HG03571 (cell line): ENCODE measurements around the gene GPC3.
"Not testable (repeated sequence)": the region's sequence is repeated elsewhere in the genome, so short reads cannot be mapped to it uniquely, and the experiment has no call there.

Experiments
- ATAC-seq: cut with Tn5 transposase; IDR thresholded peaks from one replicate; pipeline ENCODE4 v1.9.1; 2021; ENCODE audit not compliant: unreplicated experiment

The GPC3 gene

DNA sequence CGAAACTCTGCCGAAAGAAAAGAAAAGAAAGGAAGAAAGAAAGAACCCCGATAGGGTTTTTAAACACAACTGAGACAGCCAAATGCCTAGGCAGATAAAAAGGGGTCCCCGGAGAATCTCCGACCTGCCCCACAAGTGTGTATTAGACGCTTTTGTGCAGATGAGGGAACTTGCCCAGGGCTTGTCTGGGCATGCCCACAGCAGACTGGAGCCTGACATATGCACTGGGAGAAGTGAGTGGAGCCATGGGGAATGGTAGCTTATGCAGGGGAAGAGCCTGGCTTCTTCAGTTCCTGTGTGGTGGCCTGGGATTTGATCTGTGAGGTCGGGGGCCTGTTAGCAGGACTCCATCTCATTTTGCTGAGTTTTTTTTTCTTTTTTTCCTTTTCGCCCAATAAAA, 199.0 kb downstream of the GPC3 start:
- no peak for ATAC-seq

DNA sequence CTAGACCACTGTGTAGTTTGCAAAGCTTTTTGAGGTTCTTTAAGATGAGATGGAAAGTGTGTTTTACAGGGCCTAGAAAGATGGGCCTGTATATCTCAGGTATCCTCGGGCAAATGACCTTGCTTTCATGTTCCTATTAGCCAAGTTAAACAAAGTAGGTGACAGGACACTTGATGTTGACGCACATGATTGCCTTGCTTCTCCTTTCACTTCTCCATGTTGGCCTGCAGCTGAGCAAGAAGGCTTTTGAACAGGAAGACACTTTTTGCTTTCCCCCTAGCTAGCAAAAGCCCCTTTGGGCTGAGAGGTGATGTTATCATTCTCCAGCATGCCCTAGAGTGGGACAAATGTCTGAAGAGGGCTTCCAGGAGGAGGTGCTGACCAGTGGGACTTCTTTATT, 202.1 kb downstream of the GPC3 start:
- ATAC-seq: peak; percentile 69

DNA sequence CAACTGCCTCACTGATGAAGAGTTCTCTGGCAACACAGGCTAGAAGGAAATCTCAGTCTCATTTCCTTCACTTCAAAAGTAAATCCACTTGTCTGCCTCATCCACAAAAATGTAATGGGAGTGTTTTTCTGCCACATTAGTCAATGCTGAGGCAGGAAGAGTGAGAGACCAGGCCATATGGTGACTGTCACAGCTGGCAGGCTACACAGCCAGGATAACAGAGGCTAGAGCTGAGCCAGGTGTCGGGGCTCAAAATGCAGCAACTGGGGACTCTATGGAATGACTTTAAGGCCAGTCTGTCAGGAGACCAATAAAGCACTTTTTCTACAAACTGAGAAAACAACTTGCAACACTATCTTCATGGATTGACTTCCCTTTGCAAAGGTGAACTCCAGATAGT, 204.2 kb downstream of the GPC3 start:
- ATAC-seq: no peak

DNA sequence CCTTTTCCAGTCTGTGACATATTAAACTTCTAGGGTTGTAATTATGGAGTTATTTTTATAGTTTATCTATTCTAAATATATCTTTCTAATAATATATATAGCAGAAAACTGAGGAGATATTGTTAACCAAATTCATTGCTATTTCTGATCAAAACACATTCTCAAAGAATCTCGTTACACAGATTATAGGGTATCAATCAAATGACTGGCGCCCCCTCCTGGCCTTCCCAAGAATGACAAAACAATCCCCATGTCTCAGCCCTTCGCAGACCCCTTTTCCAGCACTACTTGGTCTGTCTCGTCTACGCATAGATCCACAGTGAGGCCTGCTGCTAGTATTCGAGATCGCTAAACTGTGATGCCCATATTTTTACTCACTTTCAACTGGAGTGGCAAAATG, 209.3 kb downstream of the GPC3 start:
- no peak for ATAC-seq

DNA sequence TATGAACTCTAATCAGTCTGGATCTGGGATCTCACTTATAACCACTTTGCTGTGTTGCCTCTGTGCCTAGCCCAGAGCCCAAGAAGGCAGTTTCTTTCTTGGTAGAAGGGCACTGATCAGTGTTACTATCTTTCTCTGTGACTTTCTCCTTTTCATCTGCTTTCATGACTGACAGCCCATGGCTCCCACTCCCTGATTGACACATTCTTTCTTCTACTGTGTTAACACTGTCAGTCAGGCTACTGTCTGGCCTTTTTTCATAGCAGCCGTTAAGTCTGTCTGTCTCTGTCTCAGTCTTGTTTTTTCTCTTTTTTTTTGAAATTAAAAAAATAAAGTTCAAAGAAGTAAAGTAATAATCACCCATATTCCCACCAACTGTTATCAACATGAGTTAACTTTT, 210.6 kb downstream of the GPC3 start:
- no peak for ATAC-seq

DNA sequence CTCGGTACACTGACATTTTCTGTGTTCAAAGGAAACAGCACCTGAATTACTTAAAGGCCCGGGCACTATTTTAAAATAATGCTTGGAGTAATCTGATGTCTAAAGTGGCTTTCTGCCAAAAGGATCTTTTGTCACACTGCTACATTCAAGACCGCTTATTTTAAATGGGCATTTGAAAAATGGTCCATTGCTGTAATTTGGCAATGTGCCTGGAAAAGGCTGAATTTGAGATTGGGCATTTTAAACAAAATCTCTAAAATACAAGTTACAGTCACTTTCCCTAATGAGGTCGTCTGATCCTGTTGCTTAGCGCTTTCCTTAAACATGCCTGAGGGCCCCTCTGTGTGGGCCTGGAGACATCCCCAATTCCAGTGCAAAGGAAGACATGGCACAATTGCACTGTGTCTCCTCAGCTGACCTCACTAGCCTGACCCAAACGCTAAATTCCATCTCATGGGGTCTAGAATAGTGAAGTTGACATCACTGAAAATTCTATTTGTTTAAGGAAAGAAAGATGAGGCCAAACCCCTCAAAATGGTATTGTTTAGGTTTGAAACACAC, 214.2 kb downstream of the GPC3 start:
- no peak for ATAC-seq

DNA sequence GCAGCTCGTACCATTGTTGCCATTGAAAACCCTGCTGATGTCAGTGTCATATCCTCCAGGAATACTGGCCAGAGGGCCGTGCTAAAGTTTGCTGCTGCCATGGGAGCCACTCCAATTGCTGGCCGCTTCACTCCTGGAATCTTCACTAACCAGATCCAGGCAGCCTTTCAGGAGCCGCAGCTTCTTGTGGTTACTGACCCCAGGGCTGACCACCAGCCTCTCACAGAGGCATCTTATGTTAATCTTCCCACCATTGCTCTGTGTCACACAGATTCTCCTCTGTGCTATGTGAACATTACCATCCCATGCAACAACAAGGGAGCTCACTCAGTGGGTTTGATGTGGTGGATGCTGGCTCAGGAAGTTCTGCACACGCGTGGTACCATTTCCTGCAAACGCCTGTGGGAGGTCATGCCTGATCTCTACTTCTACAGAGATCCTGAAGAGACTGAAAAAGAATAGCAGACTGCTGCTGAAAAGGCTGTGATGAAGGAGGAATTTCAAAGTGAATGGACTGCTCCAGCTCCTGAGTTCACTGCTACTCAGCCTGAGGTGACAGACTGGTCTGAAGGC, 222.3 kb downstream of the GPC3 start:
- ATAC-seq: not testable (repeated sequence)

DNA sequence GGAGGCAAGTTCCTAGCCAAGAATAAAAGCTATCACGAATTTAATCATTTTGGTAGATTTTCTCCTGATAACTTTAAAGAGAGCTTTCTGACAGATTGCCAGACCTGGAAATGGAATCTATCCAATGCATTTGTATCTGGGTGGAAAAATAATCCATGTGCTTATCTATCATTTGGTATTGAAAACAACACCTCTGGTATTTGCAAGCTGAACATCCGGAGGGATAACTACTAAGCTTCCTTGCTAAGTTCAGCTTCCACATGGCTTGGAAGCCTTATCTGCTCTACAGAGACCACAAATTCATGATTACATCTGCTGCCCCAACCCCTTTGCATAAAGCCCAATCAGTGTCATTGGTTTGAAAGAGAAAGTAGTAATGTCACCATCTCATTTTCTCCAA, 230.7 kb downstream of the GPC3 start:
- ATAC-seq: no peak

DNA sequence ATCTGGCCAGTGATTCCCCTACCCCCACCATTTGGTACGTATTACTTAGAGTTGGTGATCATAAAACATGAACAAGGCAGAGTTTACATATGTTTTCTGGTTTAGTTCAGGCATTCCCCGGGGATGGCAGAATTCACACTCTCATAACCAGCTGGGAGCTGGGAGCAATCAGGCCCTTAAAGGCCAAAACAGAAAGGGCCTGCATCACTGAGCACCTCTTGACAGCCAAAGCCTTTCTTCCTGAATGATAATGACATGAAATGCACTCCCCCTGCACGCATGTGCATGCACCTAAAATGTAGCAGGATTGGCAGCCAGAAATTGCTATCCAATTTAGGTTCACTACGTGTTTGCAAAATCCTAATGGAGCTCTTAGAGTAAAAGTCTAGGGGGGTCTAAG, 235.4 kb downstream of the GPC3 start:
- ATAC-seq: no peak

DNA sequence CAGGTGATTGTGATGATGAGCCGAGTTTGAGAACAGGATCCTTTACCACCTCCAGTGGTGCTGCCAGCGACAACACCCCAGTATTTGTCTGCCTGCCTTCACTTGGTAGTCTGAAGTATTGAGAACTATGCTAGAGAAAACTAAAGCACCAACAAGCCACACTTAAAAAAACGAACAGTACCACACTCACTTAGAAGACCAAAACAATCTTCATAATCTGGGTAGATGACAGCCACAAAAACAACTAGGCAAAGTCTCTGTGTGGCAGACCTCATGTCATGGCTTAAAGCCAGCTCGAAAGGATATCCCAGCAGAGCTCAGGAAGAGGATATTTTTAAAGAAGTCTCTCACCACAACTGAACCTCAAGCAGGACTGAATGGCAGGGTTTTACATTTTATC, 236.0 kb downstream of the GPC3 start:
- no peak for ATAC-seq

DNA sequence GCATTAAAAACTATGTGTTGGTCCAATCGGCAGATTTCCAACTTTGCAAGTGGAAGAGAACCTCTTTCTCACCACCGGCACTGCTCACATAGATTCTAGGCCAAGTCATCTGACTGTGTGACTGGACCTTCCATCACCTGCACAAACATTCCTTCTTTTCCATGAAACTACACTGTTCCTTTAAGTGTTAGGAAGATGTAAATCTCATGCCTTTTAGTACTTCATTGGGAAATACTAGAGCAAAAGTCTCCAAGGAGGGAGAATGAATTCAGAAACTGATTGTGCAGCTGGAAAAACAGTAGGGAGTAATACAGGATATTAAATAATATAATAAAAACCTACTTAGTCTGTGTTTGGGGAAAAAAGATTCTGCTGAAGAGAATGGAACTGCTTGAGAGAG, 238.2 kb downstream of the GPC3 start:
- ATAC-seq: no peak

DNA sequence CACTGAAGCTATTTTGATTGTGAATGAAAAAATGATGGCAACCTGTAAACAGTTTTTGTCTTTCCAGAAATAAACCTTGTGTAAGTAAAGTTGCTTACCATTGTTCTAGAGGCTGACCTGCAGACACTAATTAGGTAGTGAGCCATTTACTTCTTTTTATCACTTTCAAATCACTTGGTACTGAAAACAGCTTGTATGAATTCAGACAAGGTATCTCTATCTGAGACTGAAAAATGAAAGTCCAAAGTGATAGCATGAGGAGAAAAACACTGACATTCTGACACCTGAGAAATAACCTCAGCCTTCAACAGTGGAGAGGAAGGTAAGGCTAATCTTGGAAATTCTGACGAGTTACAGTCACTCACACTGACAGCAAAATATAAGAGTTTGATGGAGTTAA, 238.8 kb downstream of the GPC3 start:
- no peak for ATAC-seq

DNA sequence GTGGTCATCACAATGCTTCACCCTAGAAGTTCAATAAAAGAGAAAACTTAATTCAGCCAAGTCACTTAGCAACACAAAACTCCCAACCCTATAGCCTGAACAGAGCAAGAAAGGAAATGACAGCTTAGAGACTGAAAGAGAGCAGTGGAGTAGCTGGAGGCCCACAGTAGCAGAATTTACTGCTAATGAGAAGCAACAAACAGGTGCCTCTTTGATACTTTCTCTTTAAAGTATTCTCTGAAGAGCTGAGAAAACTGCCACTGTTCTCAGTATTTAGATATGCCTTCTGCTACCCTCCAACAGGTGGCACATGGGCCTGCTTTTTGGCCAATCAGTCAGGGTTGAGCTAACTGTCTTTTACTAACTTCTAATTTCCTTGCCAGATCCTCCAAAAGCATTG, 240.0 kb downstream of the GPC3 start:
- ATAC-seq: no peak

DNA sequence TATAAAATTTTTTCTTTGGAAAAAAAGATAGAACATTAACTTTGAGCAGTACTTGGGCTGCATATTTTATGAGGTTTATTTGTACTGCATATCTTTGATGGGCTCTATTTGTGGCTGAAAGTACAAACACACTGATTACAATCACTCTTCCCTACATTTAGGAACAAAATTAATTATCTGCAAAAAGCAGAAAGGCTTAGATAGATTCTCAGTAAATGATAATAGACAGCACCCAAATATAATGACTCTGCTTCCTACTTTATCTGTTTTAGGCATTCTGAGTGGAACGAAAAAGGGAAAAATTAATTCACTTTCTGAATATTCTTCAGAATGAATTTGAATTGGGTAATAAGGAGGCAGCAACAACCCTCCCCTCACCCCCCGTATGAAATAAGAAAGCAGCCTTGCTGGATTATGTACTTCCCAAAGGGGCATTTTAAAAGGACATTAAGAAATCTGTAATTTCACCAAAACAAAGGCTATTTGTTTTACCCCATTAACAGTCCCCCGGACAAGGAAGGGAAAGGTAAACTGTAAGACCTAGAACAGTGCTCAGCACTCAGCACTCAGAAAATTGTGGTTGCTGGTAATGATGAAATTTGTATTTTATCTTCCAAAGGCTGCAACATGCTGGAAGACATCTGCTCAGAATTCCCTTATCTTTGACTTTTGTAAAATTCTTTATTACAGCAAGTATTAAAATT, 242.6 kb downstream of the GPC3 start:
- ATAC-seq: no peak

DNA sequence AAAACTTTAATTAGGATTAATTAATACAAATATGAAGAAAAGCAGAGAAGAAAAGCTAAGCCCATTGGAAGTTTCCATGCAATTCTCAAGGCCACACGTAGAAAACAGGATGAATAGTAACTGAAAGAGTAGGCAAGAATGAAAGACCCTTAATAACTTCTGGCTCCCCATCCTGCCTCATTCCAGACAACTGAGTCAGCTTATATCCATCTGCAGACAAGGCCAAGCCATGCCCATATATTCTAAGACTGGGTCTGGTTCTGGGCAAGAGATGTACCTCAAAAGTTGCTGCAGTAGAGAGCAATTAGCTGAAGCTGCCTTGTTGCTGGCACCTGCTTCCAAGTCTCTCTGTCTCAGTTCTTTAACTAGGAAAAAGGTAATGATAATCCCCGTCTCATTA, 244.1 kb downstream of the GPC3 start:
- no peak for ATAC-seq

DNA sequence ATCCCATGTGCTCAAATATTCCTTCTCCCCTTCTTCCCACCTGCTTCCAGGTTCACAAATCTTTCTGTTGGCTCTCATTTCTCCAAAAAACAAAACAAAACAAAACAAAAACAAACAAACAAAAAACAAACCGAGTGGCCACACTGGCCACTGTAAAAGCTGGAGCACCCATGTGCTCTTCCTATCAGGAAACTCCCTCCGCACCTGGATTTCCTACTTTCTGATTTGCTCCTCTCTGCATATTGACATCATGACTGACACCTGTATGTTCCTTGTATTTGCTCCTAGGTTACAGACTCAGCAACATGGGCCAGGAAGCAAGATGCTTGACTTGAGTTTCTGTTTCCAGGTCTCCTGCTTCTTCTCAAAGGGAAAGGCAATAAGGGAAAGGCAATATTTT, 258.8 kb downstream of the GPC3 start:
- ATAC-seq: no peak

DNA sequence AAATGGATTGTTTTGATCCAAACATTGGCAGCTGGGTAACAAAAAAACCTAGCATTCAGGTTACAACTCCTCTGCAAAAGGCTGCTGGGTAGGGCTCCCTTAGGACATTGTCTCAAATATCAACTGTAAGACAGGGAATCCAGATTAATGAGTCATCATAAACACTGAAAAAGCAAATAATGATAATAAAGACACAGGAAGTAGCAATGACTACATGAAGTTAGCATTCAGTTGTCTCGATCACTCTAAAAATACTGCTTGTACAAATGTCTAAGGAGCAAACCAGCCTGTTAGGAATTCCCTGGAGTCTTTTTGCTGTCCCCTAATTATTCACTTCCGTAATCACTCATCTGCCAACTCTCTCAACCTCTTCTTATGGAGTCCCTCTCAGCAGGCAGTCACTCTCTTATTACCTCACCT, 259.2 kb downstream of the GPC3 start:
- no peak for ATAC-seq

DNA sequence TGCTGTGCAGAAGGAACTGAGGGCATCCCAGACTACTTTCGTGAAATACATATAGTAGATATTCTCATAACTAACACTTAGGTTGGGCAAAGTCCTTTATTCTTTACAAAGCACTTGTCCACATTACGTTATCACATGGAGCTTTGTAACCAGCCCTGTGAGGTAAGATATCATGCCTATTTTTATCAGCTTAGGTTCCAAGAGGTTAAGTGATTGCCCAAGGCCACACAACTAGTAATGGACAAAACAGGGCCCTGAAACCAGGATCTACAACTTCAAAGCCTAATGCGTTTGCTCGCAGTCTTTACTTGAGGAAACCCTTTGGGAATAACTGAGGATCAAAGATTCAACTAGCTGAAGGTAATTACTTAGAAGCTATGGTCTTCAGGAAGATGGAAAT, 261.5 kb downstream of the GPC3 start:
- ATAC-seq: no peak

DNA sequence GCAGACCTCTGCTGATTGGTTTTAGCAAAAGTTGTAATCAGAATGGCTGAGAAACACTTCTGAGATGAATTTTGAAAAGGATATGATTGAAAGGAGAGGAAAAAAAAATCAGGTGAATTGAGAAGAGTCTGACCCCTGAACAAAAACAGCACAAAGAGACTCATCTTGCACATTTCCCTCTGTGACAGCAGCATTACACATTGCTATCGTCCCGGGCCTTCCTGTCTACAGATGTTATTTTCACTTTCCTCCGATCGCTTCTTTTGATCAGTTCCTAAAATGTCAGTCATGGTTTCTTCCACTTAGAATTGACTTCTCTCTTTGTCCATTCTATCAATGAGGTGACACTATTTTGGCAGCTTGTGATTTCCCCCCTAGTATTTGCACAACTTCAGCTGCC, 262.6 kb downstream of the GPC3 start:
- no peak for ATAC-seq

DNA sequence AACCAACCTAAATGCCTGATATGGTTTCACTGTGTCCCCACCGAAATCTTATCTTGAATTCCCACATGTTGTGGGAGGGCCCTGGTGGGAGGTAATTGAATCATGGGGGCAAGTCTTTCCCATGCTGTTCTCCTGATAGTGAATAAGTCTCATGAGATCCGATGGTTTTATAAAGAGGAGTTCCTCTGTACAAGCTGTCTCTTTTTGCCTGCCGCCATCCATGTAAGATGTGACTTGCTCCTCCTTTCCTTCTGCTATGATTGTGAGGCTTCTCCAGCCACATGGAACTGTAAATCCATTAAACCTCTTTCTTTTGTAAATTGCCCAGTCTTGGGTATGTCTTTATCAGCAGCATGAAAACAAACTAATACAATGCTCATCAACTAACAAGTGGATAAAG, 265.1 kb downstream of the GPC3 start:
- ATAC-seq: not testable (repeated sequence)

DNA sequence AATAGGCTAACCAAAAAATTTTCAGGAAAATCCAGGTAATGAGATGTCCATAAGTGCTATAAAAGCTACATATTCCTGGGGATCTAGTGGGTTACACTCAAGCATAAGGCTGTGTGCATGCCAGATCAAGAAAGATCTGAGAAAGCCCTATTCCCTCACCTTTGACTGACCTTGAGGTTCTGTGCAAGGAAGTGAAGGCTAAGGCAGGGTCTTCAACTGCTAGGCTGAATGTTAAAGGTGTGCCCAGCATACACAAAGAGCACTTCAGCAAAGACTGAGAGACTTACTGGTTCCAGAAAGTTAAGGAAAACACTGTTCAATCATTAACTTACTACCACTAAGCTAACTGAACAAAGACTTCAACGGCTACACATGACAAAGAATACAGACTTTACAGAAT, 269.7 kb downstream of the GPC3 start:
- ATAC-seq: no peak

DNA sequence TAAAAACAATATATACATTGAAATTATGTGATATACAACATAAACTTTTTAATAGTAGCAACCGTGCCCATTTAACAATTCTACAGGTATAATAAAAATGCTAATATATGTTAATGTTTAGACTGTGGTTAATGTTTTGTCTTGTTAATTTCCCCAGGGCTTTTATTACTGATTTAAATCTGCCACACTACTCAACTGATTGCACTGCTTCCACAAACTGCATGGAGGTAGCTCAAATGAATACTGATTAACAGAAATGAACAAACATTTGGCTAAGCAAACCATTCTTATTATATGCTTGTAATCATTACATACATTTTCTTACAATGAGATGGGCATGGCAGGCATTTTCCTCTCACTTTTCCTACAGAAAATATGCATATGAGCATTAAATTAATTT, 275.9 kb downstream of the GPC3 start:
- ATAC-seq: no peak

DNA sequence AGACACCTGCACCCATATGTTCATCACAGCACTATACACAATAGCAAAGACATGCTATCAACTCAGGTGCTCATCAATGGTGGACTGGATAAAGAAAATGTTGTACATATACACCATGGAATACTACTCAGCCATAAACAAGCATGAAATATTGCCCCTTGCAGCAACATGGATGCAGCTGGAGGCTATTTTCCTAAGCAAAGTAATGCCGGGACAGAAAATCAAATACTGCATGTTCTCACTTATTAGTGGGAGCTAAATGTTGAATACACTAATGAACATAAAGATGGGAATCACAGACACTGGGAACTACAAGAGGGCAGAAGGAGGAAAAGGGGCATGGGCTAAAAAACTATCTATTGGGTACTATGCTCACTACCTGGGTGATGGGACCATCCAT, 278.5 kb downstream of the GPC3 start:
- no peak for ATAC-seq
